OCI-LY1 (cell line): ENCODE data around the gene MET.
"Not testable (repeated sequence)": the region's sequence is repeated elsewhere in the genome, so short reads cannot be mapped to it uniquely, and the experiment has no call there.

Experiments
- H2AFZ ChIP-seq: fragments of 200-600 bp; sonication (generic), shearing (Covaris generic); 2 replicates; pipeline ENCODE4 v1.6.0; 2014; ENCODE audit warnings: antibody characterized with exemption, mild to moderate bottlenecking, low read length
- H3F3A ChIP-seq: fragments of 200-600 bp; sonication (generic), shearing (Covaris generic); 2 replicates; pipeline ENCODE4 v1.6.0; 2014; ENCODE audit warnings: mild to moderate bottlenecking, antibody characterized with exemption, low read length, moderate library complexity; ENCODE audit not compliant: insufficient read depth
- H3K27ac ChIP-seq: fragments of 200-600 bp; sonication (generic); 2 replicates; pipeline ENCODE4 v1.5.1; 2014; ENCODE audit warnings: low read length, mixed run types, mild to moderate bottlenecking, low read depth; ENCODE audit not compliant: poor library complexity, severe bottlenecking
- H3K27me3 ChIP-seq: fragments of 200-600 bp; sonication (generic); 2 replicates; pipeline ENCODE4 v1.6.0; 2014; ENCODE audit warnings: antibody characterized with exemption, mild to moderate bottlenecking, low read length, moderate library complexity; ENCODE audit not compliant: insufficient read depth
- H3K36me3 ChIP-seq: fragments of 200-600 bp; sonication (generic); 2 replicates; pipeline ENCODE4 v1.6.1; 2014; ENCODE audit warnings: mild to moderate bottlenecking, antibody characterized with exemption, low read length, moderate library complexity, mixed read lengths; ENCODE audit not compliant: insufficient read depth
- H3K4me1 ChIP-seq: fragments of 200-600 bp; sonication (generic); 2 replicates; pipeline ENCODE4 v1.5.1; 2014; ENCODE audit warnings: mild to moderate bottlenecking, low read length, moderate library complexity; ENCODE audit not compliant: insufficient read depth, severe bottlenecking
- H3K4me2 ChIP-seq: fragments of 200-600 bp; sonication (generic), shearing (Covaris generic); 2 replicates; pipeline ENCODE4 v1.6.1; 2014; ENCODE audit warnings: low read length
- H3K4me3 ChIP-seq: fragments of 200-600 bp; sonication (generic); 2 replicates; pipeline ENCODE4 v1.5.1; 2014; ENCODE audit warnings: low read length, low read depth, mild to moderate bottlenecking, mixed read lengths; ENCODE audit not compliant: poor library complexity, severe bottlenecking
- H3K79me2 ChIP-seq: fragments of 200-600 bp; shearing (Covaris generic); 2 replicates; pipeline ENCODE4 v1.6.1; 2016; ENCODE audit warnings: mixed run types, low read length, mixed read lengths; ENCODE audit not compliant: insufficient read depth
- H3K9ac ChIP-seq: fragments of 200-600 bp; sonication (generic), shearing (Covaris generic); 2 replicates; pipeline ENCODE4 v1.6.1; 2014; ENCODE audit warnings: mild to moderate bottlenecking, low read length, mixed read lengths
- H3K9me2 ChIP-seq: fragments of 200-600 bp; sonication (generic), shearing (Covaris generic); 2 replicates; pipeline ENCODE4 v1.6.1; 2014; ENCODE audit warnings: low read depth, mild to moderate bottlenecking, low read length, mixed read lengths
- H3K9me3 ChIP-seq: fragments of 200-600 bp; shearing (Covaris generic); 2 replicates; pipeline ENCODE4 v1.6.1; 2014; ENCODE audit warnings: low read length, mixed read lengths
- H4K20me1 ChIP-seq: fragments of 200-600 bp; sonication (generic), shearing (Covaris generic); 2 replicates; pipeline ENCODE4 v1.6.0; 2016; ENCODE audit warnings: mild to moderate bottlenecking, low read length; ENCODE audit not compliant: insufficient read depth
- EZH2 ChIP-seq: fragments of 200-600 bp; sonication (generic), shearing (Covaris generic); IDR thresholded peaks from 2 replicates; pipeline ENCODE4 v1.8.0; 2017; ENCODE audit warnings: borderline replicate concordance, mixed run types, mild to moderate bottlenecking, antibody characterized with exemption, low read length, moderate library complexity, mixed read lengths
- TF ChIP-seq, protein P1 (sequence below): fragments of 200-600 bp; sonication (generic), shearing (Covaris generic); IDR thresholded peaks from 2 replicates; pipeline ENCODE4 v1.5.1; 2017; ENCODE audit warnings: mild to moderate bottlenecking, antibody characterized with exemption, low read length, moderate library complexity, mixed read lengths

MET gene

DNA sequence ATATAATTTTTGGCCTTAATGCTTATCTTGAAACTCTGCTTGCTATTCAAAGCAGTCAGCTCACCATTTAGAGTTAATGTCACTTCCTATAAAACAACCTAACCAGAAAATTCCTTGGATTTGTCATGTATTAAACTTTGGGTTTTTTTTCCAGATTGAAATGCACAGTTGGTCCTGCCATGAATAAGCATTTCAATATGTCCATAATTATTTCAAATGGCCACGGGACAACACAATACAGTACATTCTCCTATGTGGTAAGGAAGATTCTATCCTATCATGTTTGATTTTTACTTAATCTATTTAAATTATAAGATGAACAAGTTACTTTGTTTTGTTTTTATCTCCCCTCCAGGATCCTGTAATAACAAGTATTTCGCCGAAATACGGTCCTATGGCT, 85.3 kb downstream of the MET start:
- H3K9ac ChIP-seq = no peak overlapping the region
- H3K4me3 ChIP-seq = no peak overlapping the region
- H3K27me3 ChIP-seq = no peaks in the 10 kb centered on the region
- H3K79me2 ChIP-seq = no peaks in the 10 kb centered on the region
- no peak for TF ChIP-seq EZH2
- TF ChIP-seq, protein P1, sequence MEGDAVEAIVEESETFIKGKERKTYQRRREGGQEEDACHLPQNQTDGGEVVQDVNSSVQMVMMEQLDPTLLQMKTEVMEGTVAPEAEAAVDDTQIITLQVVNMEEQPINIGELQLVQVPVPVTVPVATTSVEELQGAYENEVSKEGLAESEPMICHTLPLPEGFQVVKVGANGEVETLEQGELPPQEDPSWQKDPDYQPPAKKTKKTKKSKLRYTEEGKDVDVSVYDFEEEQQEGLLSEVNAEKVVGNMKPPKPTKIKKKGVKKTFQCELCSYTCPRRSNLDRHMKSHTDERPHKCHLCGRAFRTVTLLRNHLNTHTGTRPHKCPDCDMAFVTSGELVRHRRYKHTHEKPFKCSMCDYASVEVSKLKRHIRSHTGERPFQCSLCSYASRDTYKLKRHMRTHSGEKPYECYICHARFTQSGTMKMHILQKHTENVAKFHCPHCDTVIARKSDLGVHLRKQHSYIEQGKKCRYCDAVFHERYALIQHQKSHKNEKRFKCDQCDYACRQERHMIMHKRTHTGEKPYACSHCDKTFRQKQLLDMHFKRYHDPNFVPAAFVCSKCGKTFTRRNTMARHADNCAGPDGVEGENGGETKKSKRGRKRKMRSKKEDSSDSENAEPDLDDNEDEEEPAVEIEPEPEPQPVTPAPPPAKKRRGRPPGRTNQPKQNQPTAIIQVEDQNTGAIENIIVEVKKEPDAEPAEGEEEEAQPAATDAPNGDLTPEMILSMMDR = no peak
- no peaks in the 10 kb centered on the region for H3K4me1 ChIP-seq
- no peaks in the 10 kb centered on the region for H3K9me3 ChIP-seq
- H3K27ac ChIP-seq = no peak overlapping the region
- no peaks in the 10 kb centered on the region for H3K36me3 ChIP-seq
- H3K9me2 ChIP-seq = no peaks in the 10 kb centered on the region
- no peaks in the 10 kb centered on the region for H3F3A ChIP-seq
- no peak overlapping the region for H2AFZ ChIP-seq
- H3K4me2 ChIP-seq = no peak overlapping the region
- no peaks in the 10 kb centered on the region for H4K20me1 ChIP-seq

DNA sequence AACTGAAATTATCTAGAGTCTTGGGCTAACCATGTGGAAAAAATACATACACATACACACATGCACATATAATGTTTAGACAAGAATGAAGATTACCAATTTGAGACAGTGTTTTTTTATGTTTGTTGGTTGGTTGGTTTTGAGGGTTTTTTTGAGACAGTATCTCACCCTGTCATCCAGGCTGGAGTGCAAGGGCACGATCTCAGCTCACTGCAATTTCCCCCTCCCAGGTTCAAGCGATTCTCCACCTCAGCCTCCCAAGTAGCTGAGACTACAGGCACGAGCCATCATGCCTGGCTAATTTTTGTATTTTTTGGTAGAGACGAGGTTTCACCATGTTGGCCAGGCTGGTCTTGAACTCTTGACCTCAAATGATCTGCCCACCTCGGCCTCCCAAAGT, 87.6 kb downstream of the MET start:
- H3K79me2 ChIP-seq, H3K9me3 ChIP-seq: not testable (repeated sequence)

DNA sequence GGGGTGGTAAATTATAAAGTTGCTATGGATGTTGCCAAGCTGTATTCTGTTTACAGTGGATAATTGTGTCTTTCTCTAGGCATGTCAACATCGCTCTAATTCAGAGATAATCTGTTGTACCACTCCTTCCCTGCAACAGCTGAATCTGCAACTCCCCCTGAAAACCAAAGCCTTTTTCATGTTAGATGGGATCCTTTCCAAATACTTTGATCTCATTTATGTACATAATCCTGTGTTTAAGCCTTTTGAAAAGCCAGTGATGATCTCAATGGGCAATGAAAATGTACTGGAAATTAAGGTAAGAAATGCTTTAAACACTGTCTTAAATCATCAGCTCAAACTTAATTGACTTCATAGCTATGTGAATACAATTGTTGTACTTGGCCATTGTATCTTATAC, 91.0 kb downstream of the MET start:
- TF ChIP-seq, protein P1 = no peak
- TF ChIP-seq EZH2 = no peak
- H3K36me3 ChIP-seq = no peaks in the 10 kb centered on the region
- no peak overlapping the region for H3K4me2 ChIP-seq
- H3K79me2 ChIP-seq = no peaks in the 10 kb centered on the region
- H3K9me3 ChIP-seq = no peaks in the 10 kb centered on the region
- H3K4me3 ChIP-seq = no peak overlapping the region
- no peaks in the 10 kb centered on the region for H3K27me3 ChIP-seq
- no peak overlapping the region for H3K27ac ChIP-seq
- H3F3A ChIP-seq = no peaks in the 10 kb centered on the region
- H3K9ac ChIP-seq = no peak overlapping the region
- no peaks in the 10 kb centered on the region for H3K4me1 ChIP-seq
- no peaks in the 10 kb centered on the region for H3K9me2 ChIP-seq
- H2AFZ ChIP-seq = no peak overlapping the region
- no peaks in the 10 kb centered on the region for H4K20me1 ChIP-seq

More for the DNA sequence above, 87.6 kb downstream of the MET start:
- not testable (repeated sequence) for H3K27me3 ChIP-seq, H3K4me3 ChIP-seq, H4K20me1 ChIP-seq, H3K4me2 ChIP-seq, H3F3A ChIP-seq, H3K9me2 ChIP-seq, H3K9ac ChIP-seq, H3K36me3 ChIP-seq, H3K27ac ChIP-seq, H3K4me1 ChIP-seq, H2AFZ ChIP-seq

DNA sequence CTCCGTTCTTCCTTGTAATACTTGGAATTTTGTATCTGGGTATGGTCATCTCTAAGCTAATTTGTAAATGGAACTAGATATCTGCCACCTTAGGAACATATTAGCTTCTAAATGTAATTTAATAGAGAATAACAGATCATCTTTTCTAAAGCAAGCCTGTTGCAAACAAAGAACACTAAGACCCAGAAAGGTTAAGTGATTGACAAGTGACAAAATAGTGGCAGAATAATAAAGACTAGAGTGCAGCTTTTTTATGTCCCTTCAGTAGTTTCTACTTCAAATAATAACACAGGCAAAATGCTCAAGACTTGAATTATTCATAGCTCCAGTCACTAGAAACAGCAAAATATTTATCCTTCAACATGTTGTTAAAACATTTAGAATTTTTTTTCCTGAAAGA, 91.7 kb downstream of the MET start:
- Histone ChIP-seq H3K4me3 (no peak overlapping the region), H3K9me3 (no peaks in the 10 kb centered on the region), H3K4me2 (no peak overlapping the region), H3K27me3 (no peaks in the 10 kb centered on the region), H3K9ac (no peak overlapping the region), H3K4me1 (no peaks in the 10 kb centered on the region), H2AFZ (no peak overlapping the region), H3K79me2 (no peaks in the 10 kb centered on the region), H3F3A (no peaks in the 10 kb centered on the region), H3K36me3 (no peaks in the 10 kb centered on the region), H4K20me1 (no peaks in the 10 kb centered on the region), H3K27ac (no peak overlapping the region), H3K9me2 (no peaks in the 10 kb centered on the region)
- no peak for TF ChIP-seq EZH2
- TF ChIP-seq, protein P1 = no peak
